Activated naive CD8-positive, alpha-beta T cell (primary cell): ENCODE data around the gene FAM118B.
"Not testable (repeated sequence)": the region's sequence is repeated elsewhere in the genome, so short reads cannot be mapped to it uniquely, and the experiment has no call there.

Experiments
- H3K27ac Mint-ChIP-seq: one replicate; pipeline ENCODE4 v1.8.0; 2021; ENCODE audit warnings: mixed read lengths
- H3K27me3 Mint-ChIP-seq: one replicate; pipeline ENCODE4 v1.8.0; 2021; ENCODE audit warnings: mixed read lengths
- H3K36me3 Mint-ChIP-seq: one replicate; pipeline ENCODE4 v1.8.0; 2021; ENCODE audit warnings: mixed read lengths
- H3K4me1 Mint-ChIP-seq: one replicate; pipeline ENCODE4 v1.8.0; 2021; ENCODE audit warnings: low read depth, mixed read lengths
- H3K4me3 Mint-ChIP-seq: one replicate; pipeline ENCODE4 v1.8.0; 2021; ENCODE audit warnings: mild to moderate bottlenecking, mixed read lengths
- H3K9me3 Mint-ChIP-seq: one replicate; pipeline ENCODE4 v1.8.0; 2021; ENCODE audit warnings: low read depth, mixed read lengths

FAM118B gene

DNA sequence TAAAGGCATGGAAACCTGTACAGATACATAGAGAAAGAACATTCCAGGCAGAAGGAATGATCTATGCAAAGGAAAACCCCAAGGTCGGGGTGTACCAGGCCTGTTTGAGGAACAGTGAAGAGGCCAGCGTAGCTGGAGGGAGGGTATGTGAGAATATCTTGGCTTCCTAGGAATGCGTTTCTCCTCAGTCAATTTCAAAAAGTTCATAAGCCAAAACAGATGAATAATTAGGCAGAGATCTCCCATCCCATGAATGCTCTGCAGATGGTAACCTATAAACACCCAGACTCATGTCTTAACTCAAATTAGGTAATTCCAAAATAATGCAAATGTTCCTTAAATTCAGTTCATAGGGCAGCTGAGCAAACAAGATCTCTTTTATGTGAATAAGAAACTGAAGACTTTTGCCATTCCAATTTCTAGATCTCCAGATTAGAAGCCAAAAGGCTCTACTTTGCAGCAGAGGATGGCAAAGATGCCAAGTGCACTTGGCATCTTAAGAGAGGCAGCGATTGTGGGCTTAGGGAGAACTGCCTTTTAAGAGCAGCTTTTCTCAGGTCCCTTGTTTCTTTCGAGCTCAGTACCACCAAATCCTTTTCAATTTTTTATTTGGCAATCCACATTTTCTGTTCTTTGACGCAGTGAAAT is 13.2 kb downstream of the FAM118B start:
- H3K27me3 Mint-ChIP-seq = no peaks in the 10 kb centered on the region
- H3K4me3 Mint-ChIP-seq = no peak overlapping the region
- peaks cover 1% of the 10 kb centered on the region for H3K4me1 Mint-ChIP-seq
- no peak overlapping the region for H3K27ac Mint-ChIP-seq
- no peaks in the 10 kb centered on the region for H3K36me3 Mint-ChIP-seq
- no peaks in the 10 kb centered on the region for H3K9me3 Mint-ChIP-seq

DNA sequence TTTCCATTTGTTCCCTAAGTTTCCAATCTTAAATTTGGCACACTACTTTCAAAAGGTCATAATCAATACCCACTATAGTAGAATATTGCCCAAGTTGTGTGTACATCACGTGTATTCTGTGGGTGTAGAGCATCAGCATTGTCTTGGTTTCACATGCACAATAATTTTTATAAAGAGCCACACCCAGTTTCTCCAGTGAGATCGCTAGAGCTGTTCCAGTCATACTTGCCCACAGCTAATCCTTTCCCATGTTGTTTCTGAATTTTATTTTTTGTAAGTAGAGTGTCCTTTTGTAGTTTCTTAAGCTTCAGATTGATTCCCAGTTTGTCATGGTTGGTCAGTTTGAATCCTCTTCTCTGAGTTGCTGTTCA is 13.7 kb downstream of the FAM118B start:
- Mint-ChIP-seq H3K27ac (no peak overlapping the region), H3K4me1 (peaks cover 1% of the 10 kb centered on the region), H3K27me3 (no peaks in the 10 kb centered on the region), H3K4me3 (no peak overlapping the region), H3K9me3 (no peaks in the 10 kb centered on the region), H3K36me3 (no peaks in the 10 kb centered on the region)

DNA sequence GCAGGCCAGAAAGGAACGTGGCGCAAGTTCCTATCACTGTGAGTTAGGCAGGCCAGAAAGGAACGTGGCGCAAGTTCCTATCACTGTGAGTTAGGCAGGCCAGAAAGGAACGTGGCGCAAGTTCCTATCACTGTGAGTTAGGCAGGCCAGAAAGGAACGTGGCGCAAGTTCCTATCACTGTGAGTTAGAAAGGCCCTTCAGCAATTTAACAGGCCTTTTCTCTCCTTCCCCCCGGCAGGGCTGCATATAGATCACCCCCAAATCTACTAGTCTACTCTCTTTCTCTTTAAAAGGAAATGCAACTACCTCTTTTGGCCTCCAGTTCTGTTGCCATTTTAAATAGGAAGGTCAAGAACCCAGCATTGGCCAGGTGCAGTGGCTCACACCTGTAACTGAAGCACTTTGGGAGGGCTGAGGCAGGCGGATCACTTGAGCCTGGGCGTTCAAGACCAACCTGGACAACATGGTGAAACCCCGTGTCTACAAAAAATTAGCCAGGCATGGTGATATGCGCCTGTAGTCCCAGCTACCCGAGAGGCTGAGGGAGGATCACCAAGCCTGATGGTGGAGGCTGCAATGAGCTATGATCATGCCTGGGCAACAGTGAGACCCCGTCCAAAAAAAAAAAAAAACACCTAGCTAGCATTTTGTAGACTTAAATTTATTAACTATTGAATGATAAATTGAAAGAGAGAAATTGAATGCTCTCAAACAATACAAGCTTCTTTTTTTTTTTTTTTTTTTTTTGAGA is 14.9 kb downstream of the FAM118B start:
- Mint-ChIP-seq H3K4me1 (peaks cover 1% of the 10 kb centered on the region), H3K27ac (no peak overlapping the region), H3K36me3 (no peaks in the 10 kb centered on the region), H3K4me3 (no peak overlapping the region), H3K27me3 (no peaks in the 10 kb centered on the region), H3K9me3 (no peaks in the 10 kb centered on the region)

DNA sequence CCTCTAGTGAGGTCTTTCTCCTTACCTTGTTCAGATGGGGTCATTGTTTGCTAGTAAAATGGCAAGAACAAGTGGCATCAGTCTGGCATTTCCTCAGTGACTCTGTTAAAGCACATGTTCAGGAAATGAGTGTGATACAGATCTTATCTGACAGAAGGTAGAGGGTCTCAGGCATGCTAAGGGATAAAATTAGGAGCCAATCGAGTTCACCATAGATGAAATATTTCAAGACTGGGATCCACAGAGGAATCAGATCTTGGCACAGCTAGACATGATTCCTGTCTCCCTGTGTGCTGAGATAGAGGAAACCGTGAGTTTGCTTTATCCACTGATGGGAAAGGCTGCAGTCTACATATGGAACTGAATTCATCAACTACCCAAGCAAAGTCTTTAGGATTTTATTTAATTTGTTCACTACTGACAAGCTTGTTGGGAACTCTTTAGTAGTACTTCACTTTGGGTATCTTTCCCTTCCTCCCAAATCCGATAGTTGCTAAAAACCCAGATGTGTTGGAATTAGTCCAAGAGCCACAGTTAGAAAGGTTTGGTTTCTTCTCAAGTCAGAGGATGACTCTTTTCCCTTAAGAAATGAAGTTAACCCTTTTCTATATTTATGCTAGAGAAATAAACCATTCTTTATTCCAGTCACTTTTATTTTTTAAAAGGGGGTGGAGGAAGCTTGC is 18.4 kb downstream of the FAM118B start:
- no peaks in the 10 kb centered on the region for H3K4me1 Mint-ChIP-seq
- peaks cover 2% of the 10 kb centered on the region for H3K36me3 Mint-ChIP-seq
- H3K4me3 Mint-ChIP-seq = no peak overlapping the region
- no peaks in the 10 kb centered on the region for H3K27me3 Mint-ChIP-seq
- no peaks in the 10 kb centered on the region for H3K9me3 Mint-ChIP-seq
- H3K27ac Mint-ChIP-seq = no peak overlapping the region

DNA sequence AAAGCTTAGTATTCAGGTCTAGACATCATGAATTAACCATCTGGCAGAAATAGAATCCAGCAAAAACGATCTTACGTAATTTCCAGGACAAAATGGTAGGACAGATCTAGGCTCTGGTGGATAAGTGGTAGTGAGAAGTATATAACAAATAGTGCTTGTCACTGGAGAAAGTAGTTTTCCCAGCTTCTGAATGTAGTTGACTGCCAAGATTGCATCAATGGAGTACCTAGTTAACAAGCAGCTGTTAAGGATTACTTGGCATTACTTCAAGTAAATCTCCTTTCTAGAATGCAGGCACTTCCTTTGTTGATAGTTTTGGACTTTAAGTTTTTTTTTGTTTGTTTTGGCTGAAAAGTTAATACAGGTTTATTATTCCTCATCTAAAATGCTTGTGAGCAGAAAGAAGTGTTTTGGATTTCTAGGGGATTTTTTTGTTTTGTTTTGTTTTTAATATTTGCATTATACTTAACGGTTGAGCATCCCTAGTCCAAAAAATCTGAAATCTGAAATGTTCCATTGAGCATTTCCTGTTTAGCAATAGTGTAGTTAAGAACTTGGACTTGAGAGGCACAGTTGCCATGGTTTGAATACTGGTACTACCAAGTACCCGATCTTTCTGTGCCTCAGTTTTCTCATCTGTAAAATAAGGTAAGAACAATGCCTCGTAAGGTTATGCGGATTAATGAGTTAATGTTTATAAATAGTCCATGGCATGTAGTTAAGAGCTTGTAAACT is 20.3 kb downstream of the FAM118B start:
- no peaks in the 10 kb centered on the region for H3K9me3 Mint-ChIP-seq
- no peak overlapping the region for H3K27ac Mint-ChIP-seq
- no peaks in the 10 kb centered on the region for H3K27me3 Mint-ChIP-seq
- peaks cover 6% of the 10 kb centered on the region for H3K36me3 Mint-ChIP-seq
- no peaks in the 10 kb centered on the region for H3K4me1 Mint-ChIP-seq
- H3K4me3 Mint-ChIP-seq = no peak overlapping the region

DNA sequence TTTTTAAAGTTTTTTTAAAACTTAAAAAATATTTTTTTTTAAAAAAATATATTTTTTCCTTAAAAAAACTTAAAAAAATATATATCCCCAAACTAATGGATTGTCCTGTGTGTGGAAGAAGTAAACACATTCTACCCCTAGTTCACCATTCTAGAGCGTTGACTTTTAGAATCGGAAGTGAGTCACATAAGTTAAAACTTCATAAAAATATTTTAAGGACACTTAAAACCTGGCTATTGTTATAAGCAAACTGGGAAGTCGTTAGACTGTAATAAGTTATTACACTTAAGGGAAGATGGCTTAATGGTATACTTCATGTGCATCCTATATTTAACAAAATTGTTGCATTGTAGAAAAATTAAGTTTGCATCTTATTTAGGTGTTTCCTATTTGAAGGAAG is 21.1 kb downstream of the FAM118B start:
- no peak overlapping the region for H3K27ac Mint-ChIP-seq
- no peaks in the 10 kb centered on the region for H3K4me1 Mint-ChIP-seq
- H3K36me3 Mint-ChIP-seq = peaks cover 6% of the 10 kb centered on the region
- H3K27me3 Mint-ChIP-seq = no peaks in the 10 kb centered on the region
- H3K9me3 Mint-ChIP-seq = no peaks in the 10 kb centered on the region
- H3K4me3 Mint-ChIP-seq = no peak overlapping the region

DNA sequence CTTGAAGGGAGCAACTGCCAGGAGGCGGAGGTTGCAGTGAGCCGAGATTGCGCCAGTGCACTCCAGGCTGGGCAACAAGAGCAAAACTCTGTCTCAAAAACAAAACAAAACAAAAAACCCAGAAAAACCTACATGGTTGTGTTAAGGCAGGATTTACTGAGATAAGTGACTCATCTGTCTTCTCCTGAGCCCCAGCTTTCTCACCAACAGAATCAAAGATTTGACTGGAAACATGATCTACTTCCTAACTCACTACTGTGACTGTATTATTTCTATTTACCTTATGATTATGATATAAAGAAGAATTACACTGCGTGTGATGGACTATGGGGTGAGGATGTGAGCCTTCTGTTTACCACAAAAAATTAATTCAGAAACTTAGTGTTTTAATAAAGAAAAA is 21.8 kb downstream of the FAM118B start:
- no peak overlapping the region for H3K27ac Mint-ChIP-seq
- H3K27me3 Mint-ChIP-seq = no peaks in the 10 kb centered on the region
- H3K9me3 Mint-ChIP-seq = no peaks in the 10 kb centered on the region
- H3K36me3 Mint-ChIP-seq = peaks cover 6% of the 10 kb centered on the region
- H3K4me1 Mint-ChIP-seq = no peaks in the 10 kb centered on the region
- H3K4me3 Mint-ChIP-seq = no peak overlapping the region

DNA sequence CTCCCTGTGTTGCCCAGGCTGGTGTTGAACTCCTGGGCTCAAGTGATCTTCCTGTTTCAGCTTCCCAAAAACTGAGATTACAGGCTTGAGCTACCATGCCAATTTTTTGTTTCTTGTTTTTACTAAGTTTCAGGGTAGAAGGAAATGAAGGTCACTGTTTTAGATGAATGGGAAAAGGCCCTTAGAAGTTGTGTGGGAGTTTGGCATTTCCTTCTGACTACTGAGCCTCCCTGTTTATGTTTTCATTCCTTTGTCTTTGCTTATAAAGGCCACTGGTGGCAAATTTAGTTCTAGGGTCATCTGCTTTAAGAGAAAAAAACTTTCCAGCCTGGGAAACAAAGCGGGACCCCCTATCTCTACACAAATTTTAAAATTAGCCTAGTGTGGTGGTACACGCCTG is 35.1 kb downstream of the FAM118B start:
- no peak overlapping the region for H3K27ac Mint-ChIP-seq
- H3K36me3 Mint-ChIP-seq = no peaks in the 10 kb centered on the region
- H3K27me3 Mint-ChIP-seq = no peaks in the 10 kb centered on the region
- no peaks in the 10 kb centered on the region for H3K9me3 Mint-ChIP-seq
- H3K4me3 Mint-ChIP-seq = no peak overlapping the region
- no peaks in the 10 kb centered on the region for H3K4me1 Mint-ChIP-seq

DNA sequence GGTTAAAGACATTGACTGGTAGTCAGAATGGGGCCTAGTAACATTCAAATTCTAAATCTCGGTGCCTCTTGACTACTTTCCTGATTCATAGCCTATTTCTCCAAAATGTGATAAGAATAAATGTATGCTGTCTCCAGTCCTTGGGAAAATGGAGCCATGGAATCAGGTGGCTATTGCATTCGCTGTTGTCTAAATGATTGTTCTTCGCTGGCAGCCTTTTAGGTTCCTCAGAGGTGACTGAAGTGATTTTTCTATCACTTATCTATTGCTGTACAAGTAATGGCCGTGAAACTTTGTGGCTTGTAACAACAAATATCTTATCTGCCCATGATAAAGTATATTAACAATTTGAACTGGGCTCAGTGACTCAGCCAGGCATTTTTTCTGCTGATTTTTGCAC is 41.7 kb downstream of the FAM118B start:
- no peaks in the 10 kb centered on the region for H3K27me3 Mint-ChIP-seq
- H3K9me3 Mint-ChIP-seq = no peaks in the 10 kb centered on the region
- no peak overlapping the region for H3K4me3 Mint-ChIP-seq
- H3K27ac Mint-ChIP-seq = no peak overlapping the region
- H3K36me3 Mint-ChIP-seq = no peaks in the 10 kb centered on the region
- no peaks in the 10 kb centered on the region for H3K4me1 Mint-ChIP-seq

DNA sequence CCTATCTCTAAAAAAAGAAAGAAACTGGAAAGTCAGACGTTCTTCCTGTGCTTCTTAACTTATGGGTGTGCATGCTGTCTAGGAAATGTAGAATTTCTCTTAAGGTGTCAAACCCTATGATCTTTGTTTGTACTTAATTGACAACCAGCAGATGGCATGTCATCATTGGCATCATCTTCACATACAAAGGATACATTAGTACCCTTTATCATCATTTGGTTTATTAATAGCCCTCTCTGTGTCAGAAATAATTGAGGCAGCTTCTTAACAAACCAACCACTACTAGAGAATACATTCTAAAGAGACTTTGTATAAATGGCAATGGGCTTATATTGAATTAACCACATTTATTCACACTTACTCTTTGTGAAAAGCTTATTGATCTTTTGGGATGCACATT is 43.2 kb downstream of the FAM118B start:
- Mint-ChIP-seq H3K4me3 (no peak overlapping the region), H3K27me3 (no peaks in the 10 kb centered on the region), H3K27ac (no peak overlapping the region), H3K36me3 (no peaks in the 10 kb centered on the region), H3K4me1 (no peaks in the 10 kb centered on the region), H3K9me3 (no peaks in the 10 kb centered on the region)

DNA sequence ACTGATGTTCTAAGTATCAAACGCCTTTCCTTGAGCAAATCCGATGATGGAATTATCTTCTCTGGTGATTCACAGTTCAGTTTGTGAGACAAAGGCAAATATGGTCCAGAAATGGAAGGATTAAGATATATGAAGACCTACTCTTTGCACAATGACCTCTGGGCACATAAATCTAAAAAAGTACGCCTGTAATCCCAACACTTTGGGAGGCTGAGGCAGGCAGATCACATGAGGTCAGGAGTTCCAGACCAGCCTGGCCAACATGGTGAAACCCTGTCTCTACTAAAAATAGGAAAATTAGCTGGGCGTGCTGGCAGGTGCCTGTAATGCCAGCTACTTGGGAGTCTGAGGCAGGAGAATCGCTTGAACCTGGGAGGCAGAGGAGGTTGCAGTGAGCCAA is 43.9 kb downstream of the FAM118B start:
- not testable (repeated sequence) for H3K27me3 Mint-ChIP-seq, H3K36me3 Mint-ChIP-seq, H3K27ac Mint-ChIP-seq, H3K4me3 Mint-ChIP-seq, H3K4me1 Mint-ChIP-seq, H3K9me3 Mint-ChIP-seq

DNA sequence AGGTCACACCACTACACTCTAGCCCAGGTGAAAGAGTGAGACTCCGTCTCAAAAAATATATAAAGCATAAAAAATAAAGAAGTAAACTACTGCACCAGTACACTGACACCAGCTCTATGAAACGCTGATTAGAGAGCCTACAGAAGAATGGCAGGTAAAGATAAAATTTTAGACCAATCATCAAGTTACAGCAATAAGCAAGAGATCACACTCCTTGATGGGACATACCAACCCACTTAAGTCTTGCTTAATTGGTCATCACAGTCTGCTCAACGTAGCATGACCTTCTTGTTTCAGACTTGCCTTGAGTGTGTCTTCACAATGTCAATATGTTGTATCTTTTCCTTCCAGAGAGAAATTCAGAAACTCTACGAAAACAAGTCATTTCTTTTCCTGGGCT is 44.6 kb downstream of the FAM118B start:
- no peak overlapping the region for H3K4me3 Mint-ChIP-seq
- peaks cover under 1% of the 10 kb centered on the region for H3K4me1 Mint-ChIP-seq
- H3K36me3 Mint-ChIP-seq = no peaks in the 10 kb centered on the region
- no peaks in the 10 kb centered on the region for H3K27me3 Mint-ChIP-seq
- H3K9me3 Mint-ChIP-seq = no peaks in the 10 kb centered on the region
- peak overlapping the region; percentile 36 for H3K27ac Mint-ChIP-seq

DNA sequence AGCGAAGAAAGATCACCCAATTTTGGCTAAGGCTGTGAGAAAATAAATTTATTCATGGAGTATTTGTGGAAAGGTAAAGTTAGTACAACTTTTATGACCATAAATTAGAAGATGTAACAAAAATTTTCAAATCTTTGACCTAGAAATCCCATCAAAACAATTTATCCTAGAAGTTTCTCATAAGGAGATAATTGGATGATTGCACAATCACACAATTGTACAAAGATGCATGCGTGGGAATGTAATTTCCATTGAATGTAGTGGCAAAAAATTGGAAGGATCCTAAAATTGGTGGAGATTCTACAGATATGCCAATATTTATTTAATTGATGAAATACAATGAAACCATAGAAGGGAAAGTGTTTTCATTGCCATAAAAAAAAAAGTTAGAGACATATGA is 45.6 kb downstream of the FAM118B start:
- H3K9me3 Mint-ChIP-seq = no peaks in the 10 kb centered on the region
- peak overlapping the region; percentile 23 for H3K27ac Mint-ChIP-seq
- peaks cover 1% of the 10 kb centered on the region for H3K4me1 Mint-ChIP-seq
- H3K4me3 Mint-ChIP-seq = no peak overlapping the region
- H3K36me3 Mint-ChIP-seq = no peaks in the 10 kb centered on the region
- no peaks in the 10 kb centered on the region for H3K27me3 Mint-ChIP-seq

DNA sequence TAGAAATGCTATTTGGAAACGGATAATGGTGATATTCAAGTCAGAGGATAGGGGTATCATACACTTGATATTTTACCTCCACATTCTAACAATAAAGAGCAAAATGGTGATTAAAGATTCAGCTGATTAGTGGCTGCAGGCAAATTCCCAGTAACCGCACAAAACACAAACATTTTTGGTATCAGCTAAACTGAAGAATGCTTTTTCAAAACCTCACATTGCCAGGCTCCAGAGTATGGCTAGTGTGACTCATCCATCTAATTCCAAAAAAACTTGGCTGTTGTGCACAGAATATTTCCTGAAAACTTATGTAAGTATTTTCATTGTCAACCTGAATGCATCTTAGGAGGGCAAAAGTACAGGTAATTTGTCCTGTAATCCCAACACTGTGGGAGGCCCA is 46.2 kb downstream of the FAM118B start:
- H3K9me3 Mint-ChIP-seq = no peaks in the 10 kb centered on the region

DNA sequence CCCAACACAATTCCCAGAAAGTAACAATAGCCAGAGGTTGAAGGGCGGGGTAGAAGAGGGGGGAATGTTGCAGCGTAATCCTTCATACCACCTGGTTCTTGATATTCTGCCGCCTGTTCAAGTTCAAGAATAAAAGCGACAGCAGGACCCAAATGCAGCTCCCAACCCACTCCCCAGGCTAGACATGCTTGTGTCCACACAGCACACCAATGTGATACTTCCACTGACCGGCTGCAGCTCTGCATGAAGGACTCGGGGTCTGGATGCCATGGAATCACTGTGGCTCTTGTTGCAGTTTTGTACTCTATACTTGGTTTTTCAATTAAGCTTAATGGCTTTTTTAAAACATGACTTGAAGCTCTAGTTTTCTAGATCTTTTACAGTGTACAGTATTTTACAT is 50.6 kb downstream of the FAM118B start:
- H3K9me3 Mint-ChIP-seq = no peaks in the 10 kb centered on the region
- no peak overlapping the region for H3K4me3 Mint-ChIP-seq
- no peaks in the 10 kb centered on the region for H3K27me3 Mint-ChIP-seq
- peak overlapping the region; percentile 61 for H3K27ac Mint-ChIP-seq
- H3K36me3 Mint-ChIP-seq = peaks cover 2% of the 10 kb centered on the region
- H3K4me1 Mint-ChIP-seq = peaks cover 12% of the 10 kb centered on the region

More for the DNA sequence above, 46.2 kb downstream of the FAM118B start:
- H3K4me1 Mint-ChIP-seq = peaks cover 1% of the 10 kb centered on the region
- no peaks in the 10 kb centered on the region for H3K36me3 Mint-ChIP-seq
- H3K27me3 Mint-ChIP-seq = no peaks in the 10 kb centered on the region
- no peak overlapping the region for H3K27ac Mint-ChIP-seq
- H3K4me3 Mint-ChIP-seq = no peak overlapping the region
